Heart left ventricle (tissue), 16 donors: ENCODE data around the gene ARL5C. TPM values are rescaled to one million over a fixed set of nuclear protein-coding genes. Genes with fewer than 3 reads are reported as not detected.
A peak's percentile ranks its signal among the peaks of the same experiment; 100 is the strongest.

Experiments
- ATAC-seq, 4 donors: fragments of 200-7000 bp; cut with Tn5 transposase; one replicate each; pipeline ENCODE4 v1.9.1; 2020 to 2022; ENCODE audit warnings: moderate library complexity in 4 of 4, mild to moderate bottlenecking in 3 of 4, moderate number of reproducible peaks in 1 of 4
- DNase-seq, 5 donors: peaks; one replicate each; pipeline ENCODE4 v3.0.0-alpha.2; 2020
- H3K27ac ChIP-seq, 12 donors: fragments of 200-600 bp; sonication (generic) in 4 of 12; one replicate each; pipeline versions ENCODE4 v1.5.0 to v1.8.0; 2016 to 2022; ENCODE audit warnings: mild to moderate bottlenecking in 2 of 12
- H3K27me3 ChIP-seq, 9 donors: fragments of 200-600 bp; sonication (generic) in 2 of 9; one replicate each; pipeline versions ENCODE4 v1.5.1 to v1.8.0; 2016 to 2022; ENCODE audit warnings: mild to moderate bottlenecking in 3 of 9
- H3K36me3 ChIP-seq, 9 donors: fragments of 200-600 bp; sonication (generic) in 2 of 9; one replicate each; pipeline versions ENCODE4 v1.5.0 to v1.8.0; 2018 to 2022; ENCODE audit warnings: mild to moderate bottlenecking in 2 of 9
- H3K4me1 ChIP-seq, 12 donors: fragments of 200-600 bp; sonication (generic) in 4 of 12; one replicate each; pipeline versions ENCODE4 v1.5.0 to v1.8.0; 2016 to 2022; ENCODE audit warnings: mild to moderate bottlenecking in 3 of 12
- H3K4me3 ChIP-seq, 12 donors: fragments of 200-600 bp; sonication (generic) in 4 of 12; one replicate each; pipeline versions ENCODE4 v1.5.0 to v1.8.0; 2017 to 2022; ENCODE audit warnings: mild to moderate bottlenecking in 9 of 12, moderate library complexity in 4 of 12
- H3K9me3 ChIP-seq, 12 donors: fragments of 200-600 bp; sonication (generic) in 4 of 12; one replicate each; pipeline versions ENCODE4 v1.5.0 to v1.8.0; 2016 to 2022; ENCODE audit warnings: mild to moderate bottlenecking in 1 of 12
- POLR2A ChIP-seq, 2 donors: fragments of 450-650 bp; IDR thresholded peaks; one replicate each; pipeline ENCODE4 v1.6.1; 2017; ENCODE audit warnings: antibody characterized with exemption in 2 of 2, mild to moderate bottlenecking in 2 of 2, moderate library complexity in 2 of 2
- WGBS, 4 donors: extraction: QIAGEN DNeasy Blood & Tissue Kit in 2 of 4; methylation state at CpG; one replicate each; pipeline versions ENCODE4 v1.1.5 to v1.1.7; 2013 to 2018; 5-methylcytosine and 5-hydroxymethylcytosine counted together
- intact Hi-C, 10 donors: fragments of 100-400 bp; cut with DNase I; formaldehyde crosslinking; loops; one replicate each; pipeline versions ENCODE4 v1.11.1 to v1.14.2; 2022
- polyA plus RNA-seq, 2 donors: library from polyadenylated mRNA; stranded (reverse); fragments of 200-250 nt; gene quantifications; one replicate each; pipeline ENCODE4 v1.2.3, GENCODE V29; 2013
- total RNA-seq, 9 donors: library from RNA; depleted of rRNA in 2 of 9; stranded (reverse); fragments of >200 nt in 2 of 9; fragmentation: NEBNext Ultra II Directional in 3 of 9; extraction: Animal tissue kit (Norgen Biotek cat#: 25700) in 3 of 9; gene quantifications; one replicate each; pipeline versions ENCODE4 v1.1.0 to v1.2.4, GENCODE V29; 2016 to 2023
- TF ChIP-seq, protein P1 (sequence below), 12 donors: fragments of 200-600 bp; sonication (generic) in 4 of 12; IDR thresholded peaks; one replicate each; pipeline versions ENCODE4 v1.5.0 to v1.8.0; 2018 to 2022; ENCODE audit warnings: antibody characterized with exemption in 12 of 12, mild to moderate bottlenecking in 5 of 12
- donor health status: ischemic (EF 13 %, LVEDD 7.1; RV severe dilation, severe dysfunction).
- donor health status: healthy with polysubstance abuse.
- donor health status: DM: no; HTN: yes; CAD: no.
- donor health status: DM: no; HTN: no; CAD: no.
- donor health status: ischemic (EF 25% LVEDD 6.9; RV normal size, moderate dysfunction).
- donor health status: ischemic (EF 25% LVEDD 5.7; RV mildly dilated, moderate dysfunction).
- donor health status: healthy.
- donor health status: DM: yes; HTN: yes; CAD: no.
- donor health status: ischemic (EF 35%, LVEDD 5.7; RV mildly dilated, moderate dysfunction).
- donor health status: nonischemic (EF 11% LVEDD 7.7; RV severe dilation, severe dysfunction).
- donor health status: DM: yes; HTN: yes; CAD: no.
- donor health status: PGD.
- donor health status: ischemic (EF 29% LVEDD 5.4; RV normal size, mild dysfunction).
- donor health status: nonischemic (EF 23%, LVEDD 6.1; RV moderate dilation, normal function).

Gene ARL5C
- total and polyA plus RNA-seq, 11 donors, result not detected

- Histone ChIP-seq H3K4me3 (no peak overlapping the region), H3K9me3 (no peaks in the 10 kb centered on the region), H3K36me3 (no peaks in the 10 kb centered on the region), H3K27ac (no peak overlapping the region), H3K27me3 (no peaks in the 10 kb centered on the region), H3K4me1 (peaks cover 0 to 6% (median 0%) of the 10 kb centered on the region in 12 donors)
- no peak for DNase-seq
- intact Hi-C loops, result no loop called here
- no peak for ATAC-seq
- TF ChIP-seq, protein P1, sequence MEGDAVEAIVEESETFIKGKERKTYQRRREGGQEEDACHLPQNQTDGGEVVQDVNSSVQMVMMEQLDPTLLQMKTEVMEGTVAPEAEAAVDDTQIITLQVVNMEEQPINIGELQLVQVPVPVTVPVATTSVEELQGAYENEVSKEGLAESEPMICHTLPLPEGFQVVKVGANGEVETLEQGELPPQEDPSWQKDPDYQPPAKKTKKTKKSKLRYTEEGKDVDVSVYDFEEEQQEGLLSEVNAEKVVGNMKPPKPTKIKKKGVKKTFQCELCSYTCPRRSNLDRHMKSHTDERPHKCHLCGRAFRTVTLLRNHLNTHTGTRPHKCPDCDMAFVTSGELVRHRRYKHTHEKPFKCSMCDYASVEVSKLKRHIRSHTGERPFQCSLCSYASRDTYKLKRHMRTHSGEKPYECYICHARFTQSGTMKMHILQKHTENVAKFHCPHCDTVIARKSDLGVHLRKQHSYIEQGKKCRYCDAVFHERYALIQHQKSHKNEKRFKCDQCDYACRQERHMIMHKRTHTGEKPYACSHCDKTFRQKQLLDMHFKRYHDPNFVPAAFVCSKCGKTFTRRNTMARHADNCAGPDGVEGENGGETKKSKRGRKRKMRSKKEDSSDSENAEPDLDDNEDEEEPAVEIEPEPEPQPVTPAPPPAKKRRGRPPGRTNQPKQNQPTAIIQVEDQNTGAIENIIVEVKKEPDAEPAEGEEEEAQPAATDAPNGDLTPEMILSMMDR (IDR thresholded peaks at IDR 0.05), result no peak
- no peak for TF ChIP-seq POLR2A (IDR thresholded peaks at IDR 0.05)
- WGBS, 4 donors, result 80 to 95% (median 82%) methylated on average over 2 of the region's 2 CpGs
Observed at GRCh38 chr17:39113871-39114270, 52.1 kb downstream of the ARL5C start.

GRCh38 chr17:39110435-39111136, 55.4 kb downstream of the ARL5C start:
- intact Hi-C loops, result no loop called here
- no peaks in the 10 kb centered on the region for H3K9me3 ChIP-seq
- no peak overlapping the region for H3K27ac ChIP-seq
- H3K4me3 ChIP-seq, result no peak overlapping the region
- TF ChIP-seq, protein P1 (IDR thresholded peaks at IDR 0.05), result no peak
- TF ChIP-seq POLR2A (IDR thresholded peaks at IDR 0.05), result no peak
- no peak for ATAC-seq
- H3K4me1 ChIP-seq, result peaks cover 0 to 6% (median 0%) of the 10 kb centered on the region in 12 donors
- peaks cover 0 to 2% (median 0%) of the 10 kb centered on the region in 9 donors for H3K36me3 ChIP-seq
- DNase-seq, result peak in 1 of 5 donors; percentile 15
- H3K27me3 ChIP-seq, result no peaks in the 10 kb centered on the region
- 56 to 60% (median 57%) methylated on average over 13 to 19 of the region's 19 CpGs for WGBS, 4 donors

- TF ChIP-seq, protein P1 (IDR thresholded peaks at IDR 0.05), result no peak
- TF ChIP-seq POLR2A (IDR thresholded peaks at IDR 0.05), result no peak
- ATAC-seq, result no peak
- Histone ChIP-seq H3K36me3 (peaks cover 0 to 2% (median 0%) of the 10 kb centered on the region in 9 donors), H3K9me3 (no peaks in the 10 kb centered on the region), H3K4me3 (no peak overlapping the region), H3K4me1 (peaks cover 0 to 9% (median 0%) of the 10 kb centered on the region in 12 donors), H3K27ac (no peak overlapping the region), H3K27me3 (no peaks in the 10 kb centered on the region)
- 63 to 83% (median 82%) methylated on average over 7 to 23 of the region's 23 CpGs for WGBS, 4 donors
- DNase-seq, result peak in 1 of 5 donors; percentile 10
- intact Hi-C loops, result no loop called here
Observed at GRCh38 chr17:39108461-39109375, 57.2 kb downstream of the ARL5C start.

- intact Hi-C loops, result no loop called here
- no peak for TF ChIP-seq POLR2A (IDR thresholded peaks at IDR 0.05)
- TF ChIP-seq, protein P1 (IDR thresholded peaks at IDR 0.05), result no peak
Observed at GRCh38 chr17:39107973-39108372, 58.0 kb downstream of the ARL5C start.

More at GRCh38 chr17:39107973-39108372, 58.0 kb downstream of the ARL5C start:
- Histone ChIP-seq H3K36me3 (peaks cover 0 to 2% (median 0%) of the 10 kb centered on the region in 9 donors), H3K4me1 (peaks cover 0 to 9% (median 0%) of the 10 kb centered on the region in 12 donors), H3K9me3 (no peaks in the 10 kb centered on the region), H3K27ac (no peak overlapping the region), H3K27me3 (no peaks in the 10 kb centered on the region), H3K4me3 (no peak overlapping the region)
- DNase-seq (peak in 1 of 5 donors; percentile 4), ATAC-seq (no peak)
- WGBS, 4 donors, result 78 to 88% (median 84%) methylated on average over 8 of the region's 8 CpGs
